ENCODE measurements around the gene MUC5B. TPM values are rescaled to one million over a fixed set of nuclear protein-coding genes. Genes with fewer than 3 reads are reported as not detected.
A peak's percentile ranks its signal among the peaks of the same experiment; 100 is the strongest.
"Not testable (repeated sequence)": the region's sequence is repeated elsewhere in the genome, so short reads cannot be mapped to it uniquely, and the experiment has no call there.

Gene MUC5B
- total RNA-seq, 2 experiments from 2014 or later: not detected

DNA sequence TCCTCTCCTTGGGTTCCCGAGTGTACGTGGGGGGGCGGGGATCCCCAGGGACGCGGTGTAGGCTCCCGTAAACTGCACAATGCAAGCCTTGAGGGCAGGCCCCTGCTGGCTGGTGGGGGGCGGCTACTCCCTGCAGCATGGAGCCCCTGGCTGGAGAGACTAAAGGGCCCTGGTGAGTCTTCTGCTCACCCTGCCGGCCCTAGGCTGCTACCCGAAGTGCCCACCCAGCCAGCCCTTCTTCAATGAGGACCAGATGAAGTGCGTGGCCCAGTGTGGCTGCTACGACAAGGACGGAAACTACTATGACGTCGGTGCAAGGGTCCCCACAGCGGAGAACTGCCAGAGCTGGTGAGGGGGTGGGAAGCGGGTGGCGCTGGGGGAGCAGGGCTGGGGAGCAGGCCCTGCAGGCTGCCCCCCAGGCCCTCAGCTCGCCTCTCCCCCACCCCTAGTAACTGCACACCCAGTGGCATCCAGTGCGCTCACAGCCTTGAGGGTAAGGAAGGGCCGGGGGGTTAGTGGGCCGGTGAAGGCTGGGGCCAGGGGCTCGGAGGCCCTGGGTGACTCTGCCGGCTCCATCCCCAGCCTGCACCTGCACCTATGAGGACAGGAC lies 16.8 kb downstream of the MUC5B start:
- Mint-ChIP-seq H3K9me3 (no peaks in the 10 kb centered on the region), H3K27ac (no peak overlapping the region), H3K27me3 (no peaks in the 10 kb centered on the region), H3K36me3 (ENCODE audit: low read depth) (no peaks in the 10 kb centered on the region), H3K4me3 (no peak overlapping the region), H3K4me1 (no peaks in the 10 kb centered on the region)
- POLR2A ChIA-PET: no interaction called here
- CTCF ChIA-PET: no interaction called here
- no peak for DNase-seq

DNA sequence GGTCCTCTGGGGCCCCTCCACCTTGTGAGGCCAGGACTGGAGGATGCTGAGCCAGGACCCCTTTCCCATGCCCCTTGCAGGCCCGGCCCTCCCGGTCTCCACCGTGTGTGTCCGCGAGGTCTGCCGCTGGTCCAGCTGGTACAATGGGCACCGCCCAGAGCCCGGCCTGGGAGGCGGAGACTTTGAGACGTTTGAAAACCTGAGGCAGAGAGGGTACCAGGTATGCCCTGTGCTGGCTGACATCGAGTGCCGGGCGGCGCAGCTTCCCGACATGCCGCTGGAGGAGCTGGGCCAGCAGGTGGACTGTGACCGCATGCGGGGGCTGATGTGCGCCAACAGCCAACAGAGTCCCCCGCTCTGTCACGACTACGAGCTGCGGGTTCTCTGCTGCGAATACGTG lies 17.9 kb downstream of the MUC5B start:
- Mint-ChIP-seq H3K27me3 (no peaks in the 10 kb centered on the region), H3K27ac (no peak overlapping the region), H3K4me1 (no peaks in the 10 kb centered on the region), H3K36me3 (ENCODE audit: low read depth) (no peaks in the 10 kb centered on the region), H3K4me3 (no peak overlapping the region), H3K9me3 (no peaks in the 10 kb centered on the region)
- DNase-seq: no peak
- ChIA-PET POLR2A (no interaction called here), CTCF (no interaction called here)

GRCh38 chr11:1241706-1242105 lies 18.8 kb downstream of the MUC5B start:
- Mint-ChIP-seq H3K9me3 (peaks cover 3% of the 10 kb centered on the region), H3K4me3 (no peak overlapping the region), H3K27ac (no peak overlapping the region), H3K36me3 (ENCODE audit: low read depth) (peaks cover 2% of the 10 kb centered on the region), H3K27me3 (no peaks in the 10 kb centered on the region), H3K4me1 (no peaks in the 10 kb centered on the region)
- CTCF ChIA-PET: no interaction called here
- DNase-seq: no peak
- POLR2A ChIA-PET: no interaction called here

DNA sequence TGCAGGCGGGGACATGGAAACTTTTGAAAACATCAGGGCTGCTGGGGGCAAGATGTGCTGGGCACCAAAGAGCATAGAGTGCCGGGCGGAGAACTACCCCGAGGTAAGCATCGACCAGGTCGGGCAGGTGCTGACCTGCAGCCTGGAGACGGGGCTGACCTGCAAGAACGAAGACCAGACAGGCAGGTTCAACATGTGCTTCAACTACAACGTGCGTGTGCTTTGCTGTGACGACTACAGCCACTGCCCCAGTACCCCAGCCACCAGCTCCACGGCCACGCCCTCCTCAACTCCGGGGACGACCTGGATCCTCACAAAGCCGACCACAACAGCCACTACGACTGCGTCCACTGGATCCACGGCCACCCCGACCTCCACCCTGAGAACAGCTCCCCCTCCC lies 19.4 kb downstream of the MUC5B start:
- Mint-ChIP-seq H3K9me3 (peaks cover 3% of the 10 kb centered on the region), H3K27me3 (no peaks in the 10 kb centered on the region), H3K4me3 (no peak overlapping the region), H3K4me1 (no peaks in the 10 kb centered on the region), H3K27ac (no peak overlapping the region), H3K36me3 (ENCODE audit: low read depth) (peaks cover 2% of the 10 kb centered on the region)
- DNase-seq: no peak
- CTCF ChIA-PET: no interaction called here
- POLR2A ChIA-PET: no interaction called here

DNA sequence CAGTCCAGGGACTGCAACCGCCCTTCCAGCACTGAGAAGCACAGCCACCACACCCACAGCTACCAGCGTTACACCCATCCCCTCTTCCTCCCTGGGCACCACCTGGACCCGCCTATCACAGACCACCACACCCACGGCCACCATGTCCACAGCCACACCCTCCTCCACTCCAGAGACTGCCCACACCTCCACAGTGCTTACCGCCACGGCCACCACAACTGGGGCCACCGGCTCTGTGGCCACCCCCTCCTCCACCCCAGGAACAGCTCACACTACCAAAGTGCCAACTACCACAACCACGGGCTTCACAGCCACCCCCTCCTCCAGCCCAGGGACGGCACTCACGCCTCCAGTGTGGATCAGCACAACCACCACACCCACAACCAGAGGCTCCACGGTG lies 19.9 kb downstream of the MUC5B start:
- not testable (repeated sequence) for H3K4me1 Mint-ChIP-seq, H3K27me3 Mint-ChIP-seq

GRCh38 chr11:1243521-1243920 lies 20.7 kb downstream of the MUC5B start:
- H3K27me3 Mint-ChIP-seq; DNase-seq; H3K4me3 Mint-ChIP-seq; H3K9me3 Mint-ChIP-seq; H3K36me3 Mint-ChIP-seq (ENCODE audit: low read depth); H3K4me1 Mint-ChIP-seq; POLR2A ChIA-PET; CTCF ChIA-PET; H3K27ac Mint-ChIP-seq: not testable (repeated sequence)

More for the DNA sequence above, 19.9 kb downstream of the MUC5B start:
- CTCF ChIA-PET; H3K27ac Mint-ChIP-seq; H3K36me3 Mint-ChIP-seq (ENCODE audit: low read depth); DNase-seq; H3K4me3 Mint-ChIP-seq; POLR2A ChIA-PET; H3K9me3 Mint-ChIP-seq: not testable (repeated sequence)

DNA sequence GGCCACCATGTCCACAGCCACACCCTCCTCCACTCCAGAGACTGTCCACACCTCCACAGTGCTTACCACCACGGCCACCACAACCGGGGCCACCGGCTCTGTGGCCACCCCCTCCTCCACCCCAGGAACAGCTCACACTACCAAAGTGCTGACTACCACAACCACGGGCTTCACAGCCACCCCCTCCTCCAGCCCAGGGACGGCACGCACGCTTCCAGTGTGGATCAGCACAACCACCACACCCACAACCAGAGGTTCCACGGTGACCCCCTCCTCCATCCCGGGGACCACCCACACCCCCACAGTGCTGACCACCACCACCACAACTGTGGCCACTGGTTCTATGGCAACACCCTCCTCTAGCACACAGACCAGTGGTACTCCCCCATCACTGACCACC lies 21.7 kb downstream of the MUC5B start:
- POLR2A ChIA-PET; H3K9me3 Mint-ChIP-seq; CTCF ChIA-PET; H3K27me3 Mint-ChIP-seq; H3K36me3 Mint-ChIP-seq (ENCODE audit: low read depth); DNase-seq; H3K4me3 Mint-ChIP-seq; H3K4me1 Mint-ChIP-seq: not testable (repeated sequence)
- H3K27ac Mint-ChIP-seq: peak overlapping the region; percentile 41

GRCh38 chr11:1245717-1246116 lies 22.9 kb downstream of the MUC5B start:
- DNase-seq; H3K27ac Mint-ChIP-seq; POLR2A ChIA-PET; H3K27me3 Mint-ChIP-seq; H3K4me1 Mint-ChIP-seq; H3K36me3 Mint-ChIP-seq (ENCODE audit: low read depth); H3K9me3 Mint-ChIP-seq; H3K4me3 Mint-ChIP-seq: not testable (repeated sequence)
- CTCF ChIA-PET: interaction anchor here (0.6 kb wide), 1 partner anchor 113 kb away, joined by 3 read pairs; no protein-coding TSS in a partner anchor

GRCh38 chr11:1246301-1246700 lies 23.4 kb downstream of the MUC5B start:
- H3K9me3 Mint-ChIP-seq; POLR2A ChIA-PET; H3K4me3 Mint-ChIP-seq; H3K4me1 Mint-ChIP-seq; DNase-seq; H3K27ac Mint-ChIP-seq; H3K27me3 Mint-ChIP-seq; H3K36me3 Mint-ChIP-seq (ENCODE audit: low read depth): not testable (repeated sequence)
- CTCF ChIA-PET: interaction anchor here (0.6 kb wide), 1 partner anchor 113 kb away, joined by 3 read pairs; no protein-coding TSS in a partner anchor

GRCh38 chr11:1247026-1247425 lies 24.2 kb downstream of the MUC5B start:
- H3K27ac Mint-ChIP-seq; DNase-seq; POLR2A ChIA-PET; H3K4me1 Mint-ChIP-seq; H3K4me3 Mint-ChIP-seq; CTCF ChIA-PET; H3K36me3 Mint-ChIP-seq (ENCODE audit: low read depth); H3K27me3 Mint-ChIP-seq: not testable (repeated sequence)
- H3K9me3 Mint-ChIP-seq: peaks cover 10% of the 10 kb centered on the region

DNA sequence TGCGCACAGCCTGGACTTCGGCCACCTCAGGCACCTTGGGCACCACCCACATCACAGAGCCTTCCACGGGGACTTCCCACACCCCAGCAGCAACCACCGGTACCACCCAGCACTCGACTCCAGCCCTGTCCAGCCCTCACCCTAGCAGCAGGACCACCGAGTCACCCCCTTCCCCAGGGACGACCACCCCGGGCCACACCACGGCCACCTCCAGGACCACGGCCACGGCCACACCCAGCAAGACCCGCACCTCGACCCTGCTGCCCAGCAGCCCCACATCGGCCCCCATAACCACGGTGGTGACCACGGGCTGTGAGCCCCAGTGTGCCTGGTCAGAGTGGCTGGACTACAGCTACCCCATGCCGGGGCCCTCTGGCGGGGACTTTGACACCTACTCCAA lies 26.1 kb downstream of the MUC5B start:
- CTCF ChIA-PET; H3K4me1 Mint-ChIP-seq; DNase-seq; H3K27me3 Mint-ChIP-seq; H3K36me3 Mint-ChIP-seq (ENCODE audit: low read depth); H3K4me3 Mint-ChIP-seq; POLR2A ChIA-PET; H3K27ac Mint-ChIP-seq: not testable (repeated sequence)
- peaks cover 13% of the 10 kb centered on the region for H3K9me3 Mint-ChIP-seq

GRCh38 chr11:1250411-1250810 lies 27.5 kb downstream of the MUC5B start:
- CTCF ChIA-PET: not testable (repeated sequence)

DNA sequence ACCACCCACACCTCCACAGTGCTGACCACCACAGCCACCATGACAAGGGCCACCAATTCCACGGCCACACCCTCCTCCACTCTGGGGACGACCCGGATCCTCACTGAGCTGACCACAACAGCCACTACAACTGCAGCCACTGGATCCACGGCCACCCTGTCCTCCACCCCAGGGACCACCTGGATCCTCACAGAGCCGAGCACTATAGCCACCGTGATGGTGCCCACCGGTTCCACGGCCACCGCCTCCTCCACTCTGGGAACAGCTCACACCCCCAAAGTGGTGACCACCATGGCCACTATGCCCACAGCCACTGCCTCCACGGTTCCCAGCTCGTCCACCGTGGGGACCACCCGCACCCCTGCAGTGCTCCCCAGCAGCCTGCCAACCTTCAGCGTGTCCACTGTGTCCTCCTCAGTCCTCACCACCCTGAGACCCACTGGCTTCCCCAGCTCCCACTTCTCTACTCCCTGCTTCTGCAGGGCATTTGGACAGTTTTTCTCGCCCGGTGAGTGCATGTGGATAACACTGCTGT lies 28.4 kb downstream of the MUC5B start:
- Mint-ChIP-seq H3K4me3 (no peak overlapping the region), H3K27me3 (no peaks in the 10 kb centered on the region), H3K27ac (peak overlapping the region; percentile 25), H3K36me3 (ENCODE audit: low read depth) (peaks cover 2% of the 10 kb centered on the region), H3K4me1 (no peaks in the 10 kb centered on the region), H3K9me3 (peaks cover 12% of the 10 kb centered on the region)
- DNase-seq: no peak
- CTCF ChIA-PET: no interaction called here
- POLR2A ChIA-PET: no interaction called here

More at GRCh38 chr11:1250411-1250810, 27.5 kb downstream of the MUC5B start:
- H3K4me3 Mint-ChIP-seq; H3K4me1 Mint-ChIP-seq; H3K27me3 Mint-ChIP-seq; H3K36me3 Mint-ChIP-seq (ENCODE audit: low read depth); DNase-seq; POLR2A ChIA-PET; H3K27ac Mint-ChIP-seq: not testable (repeated sequence)
- H3K9me3 Mint-ChIP-seq: peaks cover 13% of the 10 kb centered on the region

GRCh38 chr11:1252371-1253102 lies 29.7 kb downstream of the MUC5B start:
- no peak overlapping the region for H3K4me3 Mint-ChIP-seq
- H3K36me3 Mint-ChIP-seq (ENCODE audit: low read depth): no peaks in the 10 kb centered on the region
- H3K9me3 Mint-ChIP-seq: peaks cover 9% of the 10 kb centered on the region
- CTCF ChIA-PET: interaction anchor here (0.9 kb wide), 1 partner anchor 59 kb away, joined by 3 read pairs; no protein-coding TSS in a partner anchor
- POLR2A ChIA-PET: no interaction called here
- no peak for DNase-seq
- H3K27ac Mint-ChIP-seq: no peak overlapping the region
- H3K27me3 Mint-ChIP-seq: no peaks in the 10 kb centered on the region
- no peaks in the 10 kb centered on the region for H3K4me1 Mint-ChIP-seq
